HL-60 (cell line): ENCODE measurements around the gene OR4C3.

Experiments used
- SPI1 ChIP-seq: IDR thresholded peaks from 2 replicates; pipeline ENCODE4 v1.6.1; 2012; ENCODE audit warnings: low read depth, mild to moderate bottlenecking, borderline replicate concordance
- TF ChIP-seq, protein P1 (sequence below): IDR thresholded peaks from one replicate; pipeline ENCODE4 v1.5.1; 2011; ENCODE audit warnings: low read length, control low read depth, inconsistent platforms; ENCODE audit not compliant: insufficient read depth

- no peak for TF ChIP-seq SPI1
- TF ChIP-seq, protein P1, sequence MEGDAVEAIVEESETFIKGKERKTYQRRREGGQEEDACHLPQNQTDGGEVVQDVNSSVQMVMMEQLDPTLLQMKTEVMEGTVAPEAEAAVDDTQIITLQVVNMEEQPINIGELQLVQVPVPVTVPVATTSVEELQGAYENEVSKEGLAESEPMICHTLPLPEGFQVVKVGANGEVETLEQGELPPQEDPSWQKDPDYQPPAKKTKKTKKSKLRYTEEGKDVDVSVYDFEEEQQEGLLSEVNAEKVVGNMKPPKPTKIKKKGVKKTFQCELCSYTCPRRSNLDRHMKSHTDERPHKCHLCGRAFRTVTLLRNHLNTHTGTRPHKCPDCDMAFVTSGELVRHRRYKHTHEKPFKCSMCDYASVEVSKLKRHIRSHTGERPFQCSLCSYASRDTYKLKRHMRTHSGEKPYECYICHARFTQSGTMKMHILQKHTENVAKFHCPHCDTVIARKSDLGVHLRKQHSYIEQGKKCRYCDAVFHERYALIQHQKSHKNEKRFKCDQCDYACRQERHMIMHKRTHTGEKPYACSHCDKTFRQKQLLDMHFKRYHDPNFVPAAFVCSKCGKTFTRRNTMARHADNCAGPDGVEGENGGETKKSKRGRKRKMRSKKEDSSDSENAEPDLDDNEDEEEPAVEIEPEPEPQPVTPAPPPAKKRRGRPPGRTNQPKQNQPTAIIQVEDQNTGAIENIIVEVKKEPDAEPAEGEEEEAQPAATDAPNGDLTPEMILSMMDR: no peak
Observed at GRCh38 chr11:48305923-48306322, 18.8 kb upstream of the OR4C3 start, which contains the start of gene OR4S1.
